ENCODE measurements around the gene EGLN1.
"Not testable (repeated sequence)": the region's sequence is repeated elsewhere in the genome, so short reads cannot be mapped to it uniquely, and the experiment has no call there.

The EGLN1 gene

GRCh38 chr1:231351816-231352215 is 70.3 kb downstream of the EGLN1 start:
- DNase-seq (ENCODE audit: low read depth): no peak
- no peak for TF ChIP-seq CTCF (conservative IDR thresholded peaks at IDR 0.05; ENCODE audit: low read length)
- H3K4me3 ChIP-seq (ENCODE audit: low read length): no peak overlapping the region

GRCh38 chr1:231348856-231349255 is 73.2 kb downstream of the EGLN1 start:
- not testable (repeated sequence) for H3K4me3 ChIP-seq (ENCODE audit: low read length); DNase-seq (ENCODE audit: low read depth)

- no peak for DNase-seq (ENCODE audit: low read depth)
- no peak overlapping the region for H3K4me3 ChIP-seq (ENCODE audit: low read length)
- TF ChIP-seq CTCF (conservative IDR thresholded peaks at IDR 0.05; ENCODE audit: low read length): no peak
Measured at GRCh38 chr1:231348442-231348841, 73.6 kb downstream of the EGLN1 start.

GRCh38 chr1:231347961-231348360 is 74.1 kb downstream of the EGLN1 start:
- H3K4me3 ChIP-seq (ENCODE audit: low read length): no peak overlapping the region
- no peak for DNase-seq (ENCODE audit: low read depth)
- TF ChIP-seq CTCF (conservative IDR thresholded peaks at IDR 0.05; ENCODE audit: low read length): no peak

GRCh38 chr1:231340328-231341013 is 81.6 kb downstream of the EGLN1 start:
- TF ChIP-seq CTCF (conservative IDR thresholded peaks at IDR 0.05; ENCODE audit: low read length): no peak
- DNase-seq (ENCODE audit: low read depth): no peak
- H3K4me3 ChIP-seq (ENCODE audit: low read length): no peak overlapping the region

- no peak for TF ChIP-seq CTCF (conservative IDR thresholded peaks at IDR 0.05; ENCODE audit: low read length)
- DNase-seq (ENCODE audit: low read depth): no peak
- peak within 1 kb of the TSS; percentile 100 for H3K4me3 ChIP-seq (ENCODE audit: low read length)
Measured at GRCh38 chr1:231338270-231339128, 83.6 kb downstream of the EGLN1 start, which contains the start of gene SPRTN. SPRTN (plus strand) TSS chr1:231338293; CDS start chr1:231338384, 91 bp downstream.

- no peak for TF ChIP-seq CTCF (conservative IDR thresholded peaks at IDR 0.05; ENCODE audit: low read length)
- peak; percentile 92 for DNase-seq (ENCODE audit: low read depth)
- H3K4me3 ChIP-seq (ENCODE audit: low read length): peak within 1 kb of the TSS; percentile 100
Measured at GRCh38 chr1:231337472-231338269, 84.4 kb downstream of the EGLN1 start, which contains the start of gene EXOC8. EXOC8 (minus strand) TSS chr1:231337852; CDS start chr1:231337745, 107 bp downstream.

All from AG10803 (cell line).